Measurements from ENCODE around the gene TPD52L1. TPM values are rescaled to one million over a fixed set of nuclear protein-coding genes. Genes with fewer than 3 reads are reported as not detected.

Gene TPD52L1
- total and polyA plus RNA-seq, 10 of the 15 experiments (the other 5 are each of a cell fraction or from before 2014, with no cell fraction given): 0.03 to 2.6 (median 0.16) TPM; not detected in 3

GRCh38 chr6:125213939-125214338 is 60.4 kb downstream of the TPD52L1 start:
- RAD21 ChIA-PET (ENCODE audit: unreplicated experiment): no interaction called here
- no peaks in the 10 kb centered on the region for H3K36me3 ChIP-seq (ENCODE audit: control insufficient read depth in 2 of 2, insufficient read depth in 2 of 2, low read length in 1 of 2)
- WGBS (ENCODE audit: insufficient coverage, insufficient replicate concordance, low lambda C conversion rate, missing lambda C conversion rate): 17% methylated on average over 3 of the region's 3 CpGs
- no peaks in the 10 kb centered on the region for H3K9me3 ChIP-seq (replicated peaks; ENCODE audit: control insufficient read depth, insufficient read depth, low read length)
- no peaks in the 10 kb centered on the region for H3K79me2 ChIP-seq (ENCODE audit: control insufficient read depth, insufficient read depth, low read length)
- SMC1A ChIA-PET (ENCODE audit: uncharacterized antibody, unreplicated experiment): no interaction called here
- H3K27me3 ChIP-seq (replicated peaks in 1 of 2; ENCODE audit: control insufficient read depth in 2 of 2, insufficient read depth in 2 of 2, low read length in 1 of 2): no peaks in the 10 kb centered on the region
- no peak overlapping the region for H2AFZ ChIP-seq (ENCODE audit: control insufficient read depth, low read depth, low read length)
- no peaks in the 10 kb centered on the region for H3K4me1 ChIP-seq (ENCODE audit: control insufficient read depth, insufficient read depth, low read length)
- ATAC-seq (no peak), DNase-seq (ENCODE audit: low read depth, low spot score) (no peak), FAIRE-seq (no peak)
- BruUV-seq (replicated peaks): no TSS peak
- H4K20me1 ChIP-seq (ENCODE audit: control insufficient read depth, insufficient read depth): no peaks in the 10 kb centered on the region
- CTCF ChIA-PET: interaction anchor here (1.2 kb wide), 1 partner anchor 24 kb away, joined by 3 read pairs; no protein-coding TSS in a partner anchor
- POLR2A ChIA-PET: no interaction called here
- TF ChIP-seq POLR2AphosphoS5 (IDR thresholded peaks at IDR 0.05; ENCODE audit: low read length) (no peak), POLR2A (IDR thresholded peaks at IDR 0.05; ENCODE audit: low read depth, low read length) (no peak), JUND (IDR thresholded peaks at IDR 0.05; ENCODE audit: low read depth, low read length) (no peak), ZBTB33 (IDR thresholded peaks at IDR 0.05) (no peak), STAT1 (conservative IDR thresholded peaks at IDR 0.05) (no peak)
- no peak overlapping the region for H3K4me3 ChIP-seq
- in situ Hi-C loops (cut with MboI) (no loop called here), intact Hi-C loops (cut with micrococcal nuclease; ENCODE audit: unreplicated experiment) (no loop called here)
- no peak overlapping the region for H3K9ac ChIP-seq (ENCODE audit: control insufficient read depth, insufficient read depth, low read length)
- no peak overlapping the region for H3K4me2 ChIP-seq (ENCODE audit: control insufficient read depth, insufficient read depth)
- H3K27ac ChIP-seq (ENCODE audit: control insufficient read depth, insufficient read depth): no peak overlapping the region

GRCh38 chr6:125215252-125215819 is 61.8 kb downstream of the TPD52L1 start:
- DNase-seq (ENCODE audit: low read depth, low spot score): no peak
- TF ChIP-seq HCFC1 (IDR thresholded peaks at IDR 0.05; ENCODE audit: low read length) (no peak), CEBPB (IDR thresholded peaks at IDR 0.05; ENCODE audit: borderline replicate concordance in 1 of 2, low read depth in 2 of 2, low read length in 2 of 2) (no peak), JUND (IDR thresholded peaks at IDR 0.05; ENCODE audit: low read depth, low read length) (no peak), TARDBP (IDR thresholded peaks at IDR 0.05; ENCODE audit: borderline replicate concordance) (no peak), RAD21 (IDR thresholded peaks at IDR 0.05; ENCODE audit: insufficient read depth, low read depth, low read length) (no peak), HSF1 (IDR thresholded peaks at IDR 0.05; ENCODE audit: low read depth, low read length) (no peak), CREM (IDR thresholded peaks at IDR 0.05; ENCODE audit: low read depth) (no peak)
- ChIA-PET RAD21 (ENCODE audit: unreplicated experiment) (no interaction called here), POLR2A (no interaction called here), SMC1A (ENCODE audit: uncharacterized antibody, unreplicated experiment) (no interaction called here), CTCF (interaction anchor here (0.8 kb wide), 1 partner anchor 23 kb away, joined by 3 read pairs; no protein-coding TSS in a partner anchor)
- H3K27ac ChIP-seq (ENCODE audit: control insufficient read depth, insufficient read depth): no peak overlapping the region
- H3K9ac ChIP-seq (ENCODE audit: control insufficient read depth, insufficient read depth, low read length): no peak overlapping the region
- no peak overlapping the region for H2AFZ ChIP-seq (ENCODE audit: control insufficient read depth, low read depth, low read length)
- H4K20me1 ChIP-seq (ENCODE audit: control insufficient read depth, insufficient read depth): no peaks in the 10 kb centered on the region
- no peaks in the 10 kb centered on the region for H3K79me2 ChIP-seq (ENCODE audit: control insufficient read depth, insufficient read depth, low read length)
- H3K4me3 ChIP-seq: no peak overlapping the region
- no TSS peak for BruUV-seq (replicated peaks)
- H3K4me2 ChIP-seq (ENCODE audit: control insufficient read depth, insufficient read depth): no peak overlapping the region
- no peaks in the 10 kb centered on the region for H3K4me1 ChIP-seq (ENCODE audit: control insufficient read depth, insufficient read depth, low read length)
- no peaks in the 10 kb centered on the region for H3K9me3 ChIP-seq (replicated peaks; ENCODE audit: control insufficient read depth, insufficient read depth, low read length)
- H3K27me3 ChIP-seq (replicated peaks in 1 of 2; ENCODE audit: control insufficient read depth in 2 of 2, insufficient read depth in 2 of 2, low read length in 1 of 2): no peaks in the 10 kb centered on the region
- in situ Hi-C loops (cut with MboI): no loop called here
- no peaks in the 10 kb centered on the region for H3K36me3 ChIP-seq (ENCODE audit: control insufficient read depth in 2 of 2, insufficient read depth in 2 of 2, low read length in 1 of 2)
- no peak for FAIRE-seq
- ATAC-seq: no peak
- intact Hi-C loops (cut with micrococcal nuclease; ENCODE audit: unreplicated experiment): no loop called here
- 44% methylated on average over 4 of the region's 4 CpGs for WGBS (ENCODE audit: insufficient coverage, insufficient replicate concordance, low lambda C conversion rate, missing lambda C conversion rate)

All from GM12878 (cell line).